GM19455 (cell line): ENCODE results near the gene TRDMT1.

Source experiments
- ATAC-seq: cut with Tn5 transposase; IDR thresholded peaks from one replicate; pipeline ENCODE4 v1.9.1; 2021; ENCODE audit not compliant: unreplicated experiment

The TRDMT1 gene

GRCh38 chr10:17231788-17232187 lies 30.3 kb upstream of the TRDMT1 start:
- no peak for ATAC-seq

- peak; percentile 50 for ATAC-seq
Observed at GRCh38 chr10:17229967-17230682, 28.7 kb upstream of the TRDMT1 start.

- ATAC-seq, result peak; percentile 2
Observed at GRCh38 chr10:17229717-17229966, 28.2 kb upstream of the TRDMT1 start.

- peak; percentile 18 for ATAC-seq
Observed at GRCh38 chr10:17229016-17229716, 27.7 kb upstream of the TRDMT1 start.

- ATAC-seq, result peak; percentile 37
Observed at GRCh38 chr10:17228091-17229015, 26.9 kb upstream of the TRDMT1 start, which contains the start of gene VIM. VIM (plus strand) TSS chr10:17228241; CDS start chr10:17229423, 1,182 bp downstream.

- ATAC-seq, result peak; percentile 21
Observed at GRCh38 chr10:17227367-17228090, 26.1 kb upstream of the TRDMT1 start.

GRCh38 chr10:17226891-17227303 lies 25.4 kb upstream of the TRDMT1 start:
- ATAC-seq, result no peak

GRCh38 chr10:17225808-17226207 lies 24.3 kb upstream of the TRDMT1 start:
- no peak for ATAC-seq

- ATAC-seq, result no peak
Observed at GRCh38 chr10:17222329-17222728, 20.9 kb upstream of the TRDMT1 start.

- no peak for ATAC-seq
Observed at GRCh38 chr10:17220652-17221100, 19.2 kb upstream of the TRDMT1 start.

GRCh38 chr10:17219024-17219423 lies 17.6 kb upstream of the TRDMT1 start:
- ATAC-seq, result no peak

- no peak for ATAC-seq
Observed at GRCh38 chr10:17217631-17218232, 16.3 kb upstream of the TRDMT1 start.

- no peak for ATAC-seq
Observed at GRCh38 chr10:17216901-17217395, 15.5 kb upstream of the TRDMT1 start.

- peak; percentile 100 for ATAC-seq
Observed at GRCh38 chr10:17216217-17216900, 14.9 kb upstream of the TRDMT1 start.

- no peak for ATAC-seq
Observed at GRCh38 chr10:17215782-17216122, 14.3 kb upstream of the TRDMT1 start.

GRCh38 chr10:17214971-17215781 lies 13.7 kb upstream of the TRDMT1 start:
- ATAC-seq, result no peak

- no peak for ATAC-seq
Observed at GRCh38 chr10:17214526-17214925, 13.1 kb upstream of the TRDMT1 start.

- ATAC-seq, result no peak
Observed at GRCh38 chr10:17213646-17214349, 12.3 kb upstream of the TRDMT1 start.
